ENCODE data around the gene EPHB3.

EPHB3 gene

GRCh38 chr3:184538666-184539431, 22.7 kb upstream of the EPHB3 start:
- no peak for TF ChIP-seq ZNF274 (IDR thresholded peaks at IDR 0.05; ENCODE audit: low read depth, low read length)
- H3K4me3 ChIP-seq (ENCODE audit: low read length) = no peak overlapping the region

GRCh38 chr3:184539801-184540435, 21.7 kb upstream of the EPHB3 start:
- no peak for TF ChIP-seq ZNF274 (IDR thresholded peaks at IDR 0.05; ENCODE audit: low read depth, low read length)
- no peak overlapping the region for H3K4me3 ChIP-seq (ENCODE audit: low read length)

GRCh38 chr3:184540777-184541681, 20.6 kb upstream of the EPHB3 start:
- H3K4me3 ChIP-seq (ENCODE audit: low read length) = no peak overlapping the region
- TF ChIP-seq ZNF274 (IDR thresholded peaks at IDR 0.05; ENCODE audit: low read depth, low read length) = no peak

GRCh38 chr3:184541886-184542562, 19.6 kb upstream of the EPHB3 start:
- no peak for TF ChIP-seq ZNF274 (IDR thresholded peaks at IDR 0.05; ENCODE audit: low read depth, low read length)
- H3K4me3 ChIP-seq (ENCODE audit: low read length) = no peak overlapping the region

- no peak for TF ChIP-seq ZNF274 (IDR thresholded peaks at IDR 0.05; ENCODE audit: low read depth, low read length)
- no peak overlapping the region for H3K4me3 ChIP-seq (ENCODE audit: low read length)
These were observed 19.0 kb upstream of the EPHB3 start for GRCh38 chr3:184542577-184542976.

GRCh38 chr3:184543256-184543655, 18.3 kb upstream of the EPHB3 start:
- H3K4me3 ChIP-seq (ENCODE audit: low read length) = no peak overlapping the region
- no peak for TF ChIP-seq ZNF274 (IDR thresholded peaks at IDR 0.05; ENCODE audit: low read depth, low read length)

- TF ChIP-seq ZNF274 (IDR thresholded peaks at IDR 0.05; ENCODE audit: low read depth, low read length) = no peak
- no peak overlapping the region for H3K4me3 ChIP-seq (ENCODE audit: low read length)
These were observed 17.6 kb upstream of the EPHB3 start for GRCh38 chr3:184543843-184544512.

GRCh38 chr3:184544513-184544861, 17.1 kb upstream of the EPHB3 start:
- H3K4me3 ChIP-seq (ENCODE audit: low read length) = no peak overlapping the region
- TF ChIP-seq ZNF274 (IDR thresholded peaks at IDR 0.05; ENCODE audit: low read depth, low read length) = no peak

GRCh38 chr3:184545769-184546168, 15.8 kb upstream of the EPHB3 start:
- H3K4me3 ChIP-seq (ENCODE audit: low read length) = no peak overlapping the region
- TF ChIP-seq ZNF274 (IDR thresholded peaks at IDR 0.05; ENCODE audit: low read depth, low read length) = no peak

GRCh38 chr3:184546252-184546651, 15.3 kb upstream of the EPHB3 start:
- H3K4me3 ChIP-seq (ENCODE audit: low read length) = no peak overlapping the region
- no peak for TF ChIP-seq ZNF274 (IDR thresholded peaks at IDR 0.05; ENCODE audit: low read depth, low read length)

- no peak overlapping the region for H3K4me3 ChIP-seq (ENCODE audit: low read length)
- no peak for TF ChIP-seq ZNF274 (IDR thresholded peaks at IDR 0.05; ENCODE audit: low read depth, low read length)
These were observed 11.6 kb upstream of the EPHB3 start for GRCh38 chr3:184549796-184550577.

- H3K4me3 ChIP-seq (ENCODE audit: low read length) = no peak overlapping the region
- no peak for TF ChIP-seq ZNF274 (IDR thresholded peaks at IDR 0.05; ENCODE audit: low read depth, low read length)
These were observed 10.5 kb upstream of the EPHB3 start for GRCh38 chr3:184551103-184551502.

Data from GM08714 (cell line).